Stimulated activated naive B cell treated with anti-CD40 and anti-IgM and Interleukin-4, amounts not matched to agents 10 μg/mL and 1 μg/mL and 100 μg/mL, for 72 hours (primary cell): ENCODE measurements around the gene OPCML.

ENCODE experiments used
- ATAC-seq, 2 donors: fragments of 150-1000 bp; cut with Tn5 transposase; replicated peaks; 2 replicates each; pipeline ENCODE4 v1.10.0; 2021; ENCODE audit warnings: moderate library complexity in 1 of 2
- DNase-seq: peaks from one replicate; pipeline ENCODE4 v3.0.0; 2021
- H3K27ac Mint-ChIP-seq: one replicate; pipeline ENCODE4 v1.8.0; 2022; ENCODE audit warnings: mild to moderate bottlenecking, mixed read lengths
- H3K27me3 Mint-ChIP-seq, 2 donors: one replicate each; pipeline ENCODE4 v1.8.0; 2022; ENCODE audit warnings: mixed read lengths in 2 of 2
- H3K36me3 Mint-ChIP-seq, 2 donors: one replicate each; pipeline ENCODE4 v1.8.0; 2022; ENCODE audit warnings: mixed read lengths in 2 of 2, mild to moderate bottlenecking in 1 of 2
- H3K4me1 Mint-ChIP-seq, 2 donors: one replicate each; pipeline ENCODE4 v1.8.0; 2022; ENCODE audit warnings: mixed read lengths in 2 of 2, mild to moderate bottlenecking in 1 of 2
- H3K4me3 Mint-ChIP-seq, 2 donors: one replicate each; pipeline ENCODE4 v1.8.0; 2022; ENCODE audit warnings: mild to moderate bottlenecking in 2 of 2, mixed read lengths in 2 of 2, moderate library complexity in 1 of 2
- H3K9me3 Mint-ChIP-seq, 2 donors: one replicate each; pipeline ENCODE4 v1.8.0; 2022; ENCODE audit warnings: mixed read lengths in 2 of 2, mild to moderate bottlenecking in 1 of 2

Gene OPCML

DNA sequence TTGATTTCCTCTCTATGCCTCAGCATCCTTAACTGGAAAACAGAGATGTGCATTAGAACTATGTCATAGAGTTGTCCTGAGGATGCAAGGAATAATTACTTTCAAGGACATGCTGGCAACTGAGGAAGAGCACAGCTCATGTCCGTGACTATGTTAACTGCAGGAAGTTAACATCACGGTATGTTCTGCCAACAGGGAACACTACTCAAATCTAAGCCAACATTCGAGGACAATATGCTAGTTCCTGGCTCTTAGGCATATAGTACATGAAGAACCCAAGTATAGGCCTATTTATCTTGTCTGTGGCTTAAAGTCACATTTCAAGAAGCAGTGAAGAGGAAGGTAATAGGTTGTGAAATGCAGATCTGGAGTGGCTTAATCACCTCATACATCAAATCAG, 1032.6 kb downstream of the OPCML start:
- Mint-ChIP-seq H3K4me1 (no peaks in the 10 kb centered on the region), H3K4me3 (no peak overlapping the region), H3K36me3 (no peaks in the 10 kb centered on the region), H3K27me3 (no peaks in the 10 kb centered on the region), H3K27ac (no peak overlapping the region), H3K9me3 (peaks cover 9 to 11% of the 10 kb centered on the region in 2 donors)
- ATAC-seq (no peak), DNase-seq (no peak)

DNA sequence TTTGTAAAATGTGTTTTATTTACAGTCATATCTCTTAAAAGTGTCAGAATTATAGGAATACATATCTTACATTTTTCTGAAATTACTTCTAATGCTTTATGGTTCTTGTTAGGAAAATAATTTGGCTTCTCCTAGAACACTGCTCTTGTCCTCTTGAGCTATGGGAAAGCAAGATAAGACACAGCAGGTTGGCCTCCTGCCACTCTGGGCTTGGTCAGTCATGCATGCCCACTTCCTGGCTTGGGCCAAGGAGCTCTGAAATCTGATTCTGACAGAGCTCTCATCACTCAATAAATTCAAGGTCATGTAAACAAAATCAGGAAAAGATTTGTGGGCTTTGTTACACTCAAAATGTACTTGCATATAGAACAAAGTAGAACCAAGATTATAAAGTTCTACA, 1036.0 kb downstream of the OPCML start:
- H3K4me1 Mint-ChIP-seq, result no peaks in the 10 kb centered on the region
- ATAC-seq (no peak), DNase-seq (no peak)
- no peak overlapping the region for H3K4me3 Mint-ChIP-seq
- no peak overlapping the region for H3K27ac Mint-ChIP-seq
- no peaks in the 10 kb centered on the region for H3K27me3 Mint-ChIP-seq
- H3K9me3 Mint-ChIP-seq, result peaks cover 8 to 9% of the 10 kb centered on the region in 2 donors
- no peaks in the 10 kb centered on the region for H3K36me3 Mint-ChIP-seq

GRCh38 chr11:132493801-132494200, 1038.5 kb downstream of the OPCML start:
- Mint-ChIP-seq H3K4me1 (no peaks in the 10 kb centered on the region), H3K27ac (no peak overlapping the region), H3K27me3 (no peaks in the 10 kb centered on the region), H3K9me3 (peaks cover 13 to 14% of the 10 kb centered on the region in 2 donors), H3K36me3 (no peaks in the 10 kb centered on the region), H3K4me3 (no peak overlapping the region)
- no peak for ATAC-seq
- DNase-seq, result no peak

- Mint-ChIP-seq H3K36me3 (no peaks in the 10 kb centered on the region), H3K27ac (no peak overlapping the region), H3K9me3 (peaks cover 6 to 15% of the 10 kb centered on the region in 2 donors), H3K4me1 (no peaks in the 10 kb centered on the region), H3K27me3 (no peaks in the 10 kb centered on the region), H3K4me3 (no peak overlapping the region)
- ATAC-seq (no peak), DNase-seq (no peak)
These were observed 1041.3 kb downstream of the OPCML start for GRCh38 chr11:132490978-132491377.

DNA sequence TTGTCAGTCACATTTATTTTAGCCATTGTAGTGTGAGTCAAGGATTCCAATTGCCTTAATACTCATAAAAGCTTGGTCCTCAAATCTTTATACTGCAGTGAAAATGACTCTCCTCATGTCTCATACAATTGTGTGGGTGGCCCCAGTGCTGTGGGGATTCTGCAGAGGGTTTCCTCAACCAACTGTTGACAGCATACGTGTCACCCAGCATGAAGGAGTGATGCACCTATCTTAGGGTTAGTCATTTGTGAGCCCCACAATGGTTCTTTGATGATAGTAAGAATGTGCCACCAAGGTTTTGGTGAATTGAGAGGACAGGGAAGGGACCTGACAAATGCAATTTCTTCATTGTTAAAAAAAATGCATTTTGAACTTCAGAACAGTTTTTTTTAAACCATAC, 1046.2 kb downstream of the OPCML start:
- Mint-ChIP-seq H3K27ac (no peak overlapping the region), H3K9me3 (peaks cover 8 to 19% of the 10 kb centered on the region in 2 donors), H3K27me3 (no peaks in the 10 kb centered on the region), H3K4me1 (no peaks in the 10 kb centered on the region), H3K36me3 (no peaks in the 10 kb centered on the region), H3K4me3 (no peak overlapping the region)
- ATAC-seq (no peak), DNase-seq (no peak)

DNA sequence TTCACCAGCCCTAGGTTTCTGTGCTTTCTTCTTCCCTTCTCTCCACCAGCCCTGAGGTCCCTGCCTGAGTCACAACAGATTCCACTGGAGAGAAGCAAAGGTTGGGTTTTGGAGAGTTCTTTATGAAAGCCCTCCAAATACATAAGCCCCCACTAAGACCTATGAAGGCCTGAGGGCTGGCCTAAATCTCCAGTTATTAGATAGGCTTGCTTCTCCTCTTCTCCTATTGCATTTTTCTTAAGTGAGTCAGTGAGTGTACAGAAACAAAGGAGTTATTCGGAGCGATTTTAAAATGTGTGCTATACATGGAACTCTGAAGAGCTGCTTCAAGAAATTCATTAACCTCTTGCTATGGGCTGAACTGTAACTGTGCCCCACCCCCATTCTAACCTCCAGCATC, 1057.3 kb downstream of the OPCML start:
- no peak overlapping the region for H3K27ac Mint-ChIP-seq
- H3K27me3 Mint-ChIP-seq, result no peaks in the 10 kb centered on the region
- ATAC-seq (no peak), DNase-seq (no peak)
- no peaks in the 10 kb centered on the region for H3K4me1 Mint-ChIP-seq
- H3K9me3 Mint-ChIP-seq, result peaks cover 0 to 3% of the 10 kb centered on the region in 2 donors
- H3K36me3 Mint-ChIP-seq, result no peaks in the 10 kb centered on the region
- H3K4me3 Mint-ChIP-seq, result no peak overlapping the region

DNA sequence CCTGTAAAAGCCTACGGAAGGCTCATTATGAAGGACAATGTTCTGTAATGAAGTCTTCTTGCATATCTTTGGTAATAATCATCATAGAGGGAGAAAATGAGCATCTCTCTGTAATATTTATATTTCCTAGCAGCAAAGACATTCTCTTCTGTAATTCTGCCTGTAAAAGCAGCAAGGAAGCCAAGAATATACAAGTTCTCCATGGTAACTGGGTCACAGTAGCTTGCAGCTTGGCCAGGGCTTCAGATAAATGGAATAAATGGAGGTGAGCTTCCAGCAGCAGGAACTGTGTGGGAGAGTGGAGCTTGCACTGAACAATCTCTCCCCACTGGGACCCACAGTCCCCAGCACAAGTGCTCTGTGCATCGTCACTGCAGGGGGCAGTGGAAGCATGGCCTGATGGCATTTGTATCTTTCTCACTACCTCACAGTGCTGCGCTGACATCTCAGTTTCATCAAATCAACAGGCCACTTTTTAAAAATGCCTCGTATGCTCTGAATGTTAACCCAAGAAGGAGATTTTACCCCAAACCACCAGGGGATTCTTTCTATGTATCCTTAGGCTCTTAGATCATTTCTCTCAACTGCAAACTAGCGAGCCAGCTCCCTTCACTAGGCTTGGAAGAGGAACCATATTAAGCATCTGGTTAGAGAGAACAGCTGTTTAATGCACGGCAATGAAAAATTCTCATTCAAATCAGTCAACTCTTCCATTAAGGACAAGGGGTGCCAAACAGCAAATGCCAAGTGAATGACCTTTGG, 1059.7 kb downstream of the OPCML start:
- ATAC-seq (no peak), DNase-seq (no peak)
- no peaks in the 10 kb centered on the region for H3K9me3 Mint-ChIP-seq
- no peak overlapping the region for H3K4me3 Mint-ChIP-seq
- H3K27ac Mint-ChIP-seq, result no peak overlapping the region
- no peaks in the 10 kb centered on the region for H3K27me3 Mint-ChIP-seq
- H3K36me3 Mint-ChIP-seq, result no peaks in the 10 kb centered on the region
- H3K4me1 Mint-ChIP-seq, result no peaks in the 10 kb centered on the region

- Mint-ChIP-seq H3K4me3 (no peak overlapping the region), H3K27ac (no peak overlapping the region), H3K36me3 (no peaks in the 10 kb centered on the region), H3K27me3 (no peaks in the 10 kb centered on the region), H3K4me1 (no peaks in the 10 kb centered on the region), H3K9me3 (no peaks in the 10 kb centered on the region)
- DNase-seq, result no peak
- ATAC-seq, result no peak
These were observed 1060.8 kb downstream of the OPCML start for GRCh38 chr11:132471466-132471865.

DNA sequence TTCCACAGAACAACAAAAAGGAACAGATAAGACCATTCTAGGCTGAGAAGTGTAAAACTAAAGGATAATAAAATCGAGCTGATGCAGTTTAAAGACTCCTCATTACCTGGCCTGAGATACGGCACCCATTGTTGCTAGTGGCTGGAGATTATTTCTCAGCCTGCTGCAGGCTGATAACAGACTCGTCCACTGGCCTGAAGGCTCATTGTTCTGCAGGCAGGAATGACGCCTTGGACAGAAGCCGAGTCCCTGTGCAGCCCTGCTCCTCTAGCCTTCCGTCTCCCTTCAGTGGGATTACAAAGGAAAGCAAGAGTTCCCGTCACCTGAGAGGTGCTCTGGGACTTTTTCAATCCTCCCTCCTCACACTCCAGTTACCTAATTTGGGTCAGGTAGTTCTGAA, 1065.3 kb downstream of the OPCML start:
- Mint-ChIP-seq H3K27me3 (no peaks in the 10 kb centered on the region), H3K9me3 (peaks cover 1% of the 10 kb centered on the region in 2 donors), H3K36me3 (no peaks in the 10 kb centered on the region), H3K4me1 (no peaks in the 10 kb centered on the region), H3K4me3 (no peak overlapping the region), H3K27ac (no peak overlapping the region)
- ATAC-seq (no peak), DNase-seq (no peak)

DNA sequence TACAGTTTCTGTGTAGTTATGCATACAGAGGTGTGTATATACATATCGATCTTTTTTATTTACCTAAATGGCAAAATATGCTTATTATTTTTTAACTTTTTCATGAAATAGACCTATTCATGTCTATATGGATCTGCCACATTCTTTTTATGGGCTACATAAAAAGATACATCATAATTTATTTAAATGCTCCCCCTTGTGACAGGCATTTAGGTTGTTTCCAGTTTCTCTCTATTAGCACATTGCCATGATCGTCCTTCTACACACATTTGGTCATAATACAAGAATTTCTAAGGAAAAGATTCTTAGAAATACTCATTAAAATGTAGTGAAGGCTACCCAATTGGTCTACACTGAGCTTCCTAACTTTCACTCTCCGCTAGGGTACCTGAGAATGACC, 1067.4 kb downstream of the OPCML start:
- no peaks in the 10 kb centered on the region for H3K27me3 Mint-ChIP-seq
- H3K4me3 Mint-ChIP-seq, result no peak overlapping the region
- H3K9me3 Mint-ChIP-seq, result peaks cover 9 to 11% of the 10 kb centered on the region in 2 donors
- no peaks in the 10 kb centered on the region for H3K4me1 Mint-ChIP-seq
- no peaks in the 10 kb centered on the region for H3K36me3 Mint-ChIP-seq
- ATAC-seq (no peak), DNase-seq (no peak)
- no peak overlapping the region for H3K27ac Mint-ChIP-seq

DNA sequence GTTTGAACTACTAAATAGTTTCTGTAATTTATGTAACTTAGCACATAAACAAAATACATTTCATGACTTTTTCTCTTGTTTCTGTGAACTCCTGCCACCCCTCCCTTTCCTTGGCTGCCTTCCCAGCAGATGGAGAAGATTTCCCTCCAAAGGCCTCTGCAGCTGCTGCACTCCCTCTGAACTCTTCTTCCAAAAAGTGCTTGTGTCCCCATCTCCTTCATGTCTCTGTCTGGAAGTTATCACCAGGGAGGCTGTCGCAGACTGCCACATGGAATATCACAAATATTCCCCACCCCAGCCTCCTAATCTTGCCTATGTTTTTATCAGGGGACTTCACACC, 1068.3 kb downstream of the OPCML start:
- H3K9me3 Mint-ChIP-seq, result peaks cover 11 to 12% of the 10 kb centered on the region in 2 donors
- no peak overlapping the region for H3K27ac Mint-ChIP-seq
- no peaks in the 10 kb centered on the region for H3K27me3 Mint-ChIP-seq
- H3K36me3 Mint-ChIP-seq, result no peaks in the 10 kb centered on the region
- no peak overlapping the region for H3K4me3 Mint-ChIP-seq
- no peak for ATAC-seq
- no peaks in the 10 kb centered on the region for H3K4me1 Mint-ChIP-seq
- DNase-seq, result no peak

DNA sequence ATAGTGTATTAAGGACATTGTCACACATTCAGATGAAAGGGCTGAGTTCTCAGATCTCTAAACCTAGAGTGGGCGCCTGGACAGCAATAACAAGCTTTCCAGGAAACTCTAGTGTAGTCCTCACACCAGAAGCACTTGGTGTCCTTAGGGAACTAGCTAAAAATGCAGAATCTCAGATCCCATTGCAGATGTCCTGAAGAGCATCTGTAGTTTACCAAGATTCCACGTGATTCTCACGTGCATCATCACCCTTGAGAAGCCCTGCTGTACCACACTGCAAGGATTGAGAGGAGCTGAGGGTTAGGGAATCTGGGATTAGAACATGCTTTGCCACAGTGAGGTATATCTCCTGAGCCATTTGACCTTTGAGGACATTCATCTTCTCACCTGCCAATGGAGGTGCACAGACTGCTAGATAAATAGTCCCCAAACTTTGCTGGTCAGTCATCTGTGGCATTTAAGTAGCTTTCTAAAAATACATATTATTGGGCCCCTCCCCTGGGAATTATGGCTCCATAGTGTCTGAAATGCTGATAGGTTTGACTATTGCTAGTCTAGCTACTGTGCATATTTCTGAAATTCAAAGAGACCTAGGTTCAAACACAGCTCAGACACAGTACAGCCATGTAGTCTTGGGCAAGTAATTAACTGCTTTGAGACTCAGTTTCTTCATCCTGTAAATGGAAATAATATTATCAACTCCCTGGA, 1068.9 kb downstream of the OPCML start:
- peaks cover 11 to 12% of the 10 kb centered on the region in 2 donors for H3K9me3 Mint-ChIP-seq
- H3K27ac Mint-ChIP-seq, result no peak overlapping the region
- H3K27me3 Mint-ChIP-seq, result no peaks in the 10 kb centered on the region
- DNase-seq (no peak), ATAC-seq (no peak)
- no peaks in the 10 kb centered on the region for H3K36me3 Mint-ChIP-seq
- no peaks in the 10 kb centered on the region for H3K4me1 Mint-ChIP-seq
- H3K4me3 Mint-ChIP-seq, result no peak overlapping the region

- no peak overlapping the region for H3K27ac Mint-ChIP-seq
- H3K4me1 Mint-ChIP-seq, result no peaks in the 10 kb centered on the region
- no peaks in the 10 kb centered on the region for H3K36me3 Mint-ChIP-seq
- DNase-seq, result no peak
- no peak overlapping the region for H3K4me3 Mint-ChIP-seq
- no peak for ATAC-seq
- peaks cover 11 to 15% of the 10 kb centered on the region in 2 donors for H3K9me3 Mint-ChIP-seq
- no peaks in the 10 kb centered on the region for H3K27me3 Mint-ChIP-seq
These were observed 1072.6 kb downstream of the OPCML start for GRCh38 chr11:132459736-132460135.

GRCh38 chr11:132457445-132457844, 1074.9 kb downstream of the OPCML start:
- no peak overlapping the region for H3K4me3 Mint-ChIP-seq

GRCh38 chr11:132456751-132457328, 1075.5 kb downstream of the OPCML start:
- H3K27me3 Mint-ChIP-seq, result no peaks in the 10 kb centered on the region
- no peaks in the 10 kb centered on the region for H3K4me1 Mint-ChIP-seq
- DNase-seq, result no peak
- peaks cover 12 to 16% of the 10 kb centered on the region in 2 donors for H3K9me3 Mint-ChIP-seq
- ATAC-seq, result no peak
- no peak overlapping the region for H3K27ac Mint-ChIP-seq
- H3K4me3 Mint-ChIP-seq, result no peak overlapping the region
- H3K36me3 Mint-ChIP-seq, result no peaks in the 10 kb centered on the region

More at GRCh38 chr11:132457445-132457844, 1074.9 kb downstream of the OPCML start:
- Mint-ChIP-seq H3K4me1 (no peaks in the 10 kb centered on the region), H3K9me3 (peaks cover 14 to 17% of the 10 kb centered on the region in 2 donors), H3K27ac (no peak overlapping the region), H3K27me3 (no peaks in the 10 kb centered on the region), H3K36me3 (no peaks in the 10 kb centered on the region)
- no peak for ATAC-seq
- no peak for DNase-seq
